ENCODE measurements around the gene GCC2. TPM values are rescaled to one million over a fixed set of nuclear protein-coding genes. Genes with fewer than 3 reads are reported as not detected.
A peak's percentile ranks its signal among the peaks of the same experiment; 100 is the strongest.

GCC2 gene
- total RNA-seq, 1 donor from 2014 or later: 64.9 TPM

DNA sequence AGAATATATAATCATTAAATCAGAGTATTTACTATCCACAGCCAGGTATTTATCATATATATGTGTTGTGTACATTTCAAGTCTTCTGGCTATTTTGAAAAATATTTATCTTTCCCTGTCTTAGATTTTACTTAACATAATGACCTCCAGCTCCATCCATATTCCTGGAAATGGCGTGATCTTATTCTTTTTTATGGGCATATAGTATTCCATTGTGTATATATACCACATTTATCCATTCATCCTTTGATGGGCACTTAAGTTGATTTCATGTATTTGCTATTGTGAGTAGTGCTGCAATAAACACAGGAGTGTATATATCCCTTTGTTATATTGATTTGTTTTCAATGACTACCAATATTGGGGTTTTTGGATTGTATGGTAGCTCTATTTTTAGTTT is 6.6 kb downstream of the GCC2 start:
- Mint-ChIP-seq H3K36me3 (ENCODE audit: low read depth, unreplicated experiment) (peaks cover 66% of the 10 kb centered on the region), H3K4me3 (ENCODE audit: unreplicated experiment) (peak overlapping the region; percentile 24)

GRCh38 chr2:108458082-108458481 is 9.1 kb downstream of the GCC2 start:
- TF ChIP-seq, protein P1, sequence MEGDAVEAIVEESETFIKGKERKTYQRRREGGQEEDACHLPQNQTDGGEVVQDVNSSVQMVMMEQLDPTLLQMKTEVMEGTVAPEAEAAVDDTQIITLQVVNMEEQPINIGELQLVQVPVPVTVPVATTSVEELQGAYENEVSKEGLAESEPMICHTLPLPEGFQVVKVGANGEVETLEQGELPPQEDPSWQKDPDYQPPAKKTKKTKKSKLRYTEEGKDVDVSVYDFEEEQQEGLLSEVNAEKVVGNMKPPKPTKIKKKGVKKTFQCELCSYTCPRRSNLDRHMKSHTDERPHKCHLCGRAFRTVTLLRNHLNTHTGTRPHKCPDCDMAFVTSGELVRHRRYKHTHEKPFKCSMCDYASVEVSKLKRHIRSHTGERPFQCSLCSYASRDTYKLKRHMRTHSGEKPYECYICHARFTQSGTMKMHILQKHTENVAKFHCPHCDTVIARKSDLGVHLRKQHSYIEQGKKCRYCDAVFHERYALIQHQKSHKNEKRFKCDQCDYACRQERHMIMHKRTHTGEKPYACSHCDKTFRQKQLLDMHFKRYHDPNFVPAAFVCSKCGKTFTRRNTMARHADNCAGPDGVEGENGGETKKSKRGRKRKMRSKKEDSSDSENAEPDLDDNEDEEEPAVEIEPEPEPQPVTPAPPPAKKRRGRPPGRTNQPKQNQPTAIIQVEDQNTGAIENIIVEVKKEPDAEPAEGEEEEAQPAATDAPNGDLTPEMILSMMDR (IDR thresholded peaks at IDR 0.05; ENCODE audit: unreplicated experiment): no peak
- peaks cover 15% of the 10 kb centered on the region for H3K4me1 Mint-ChIP-seq (ENCODE audit: unreplicated experiment)
- no peak for DNase-seq (ENCODE audit: low spot score)
- H3K4me3 Mint-ChIP-seq (ENCODE audit: unreplicated experiment): peak overlapping the region; percentile 85
- no peaks in the 10 kb centered on the region for H3K27me3 Mint-ChIP-seq (ENCODE audit: unreplicated experiment)
- no peaks in the 10 kb centered on the region for H3K9me3 Mint-ChIP-seq (ENCODE audit: unreplicated experiment)
- peaks cover 70% of the 10 kb centered on the region for H3K36me3 Mint-ChIP-seq (ENCODE audit: low read depth, unreplicated experiment)
- H3K27ac Mint-ChIP-seq (ENCODE audit: unreplicated experiment): peak overlapping the region; percentile 90

More for the DNA sequence above, 6.6 kb downstream of the GCC2 start:
- TF ChIP-seq, protein P1 (IDR thresholded peaks at IDR 0.05; ENCODE audit: unreplicated experiment): no peak
- H3K4me1 Mint-ChIP-seq (ENCODE audit: unreplicated experiment): peaks cover 17% of the 10 kb centered on the region
- no peaks in the 10 kb centered on the region for H3K9me3 Mint-ChIP-seq (ENCODE audit: unreplicated experiment)
- DNase-seq (ENCODE audit: low spot score): no peak
- no peak overlapping the region for H3K27ac Mint-ChIP-seq (ENCODE audit: unreplicated experiment)
- H3K27me3 Mint-ChIP-seq (ENCODE audit: unreplicated experiment): peaks cover 2% of the 10 kb centered on the region

DNA sequence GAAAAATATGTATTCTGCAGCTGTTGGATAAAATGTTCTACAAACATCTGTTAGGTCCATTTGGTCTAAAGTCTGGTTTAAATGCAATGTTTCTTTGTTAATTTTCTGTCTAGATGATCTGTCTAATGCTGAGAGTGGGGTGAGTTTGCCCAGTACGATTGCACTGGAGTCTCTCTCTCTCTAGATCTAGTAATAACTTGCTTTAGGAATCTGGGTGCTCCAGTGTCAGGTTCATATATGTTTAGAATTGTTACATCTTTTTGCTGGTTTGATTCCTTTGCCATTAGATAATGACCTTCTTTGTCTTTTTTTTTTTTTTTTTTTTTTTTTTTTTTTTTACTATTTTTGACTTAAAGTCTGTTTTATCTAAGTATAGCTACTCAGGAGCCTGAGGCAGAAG is 10.4 kb downstream of the GCC2 start:
- TF ChIP-seq, protein P1 (IDR thresholded peaks at IDR 0.05; ENCODE audit: unreplicated experiment): no peak
- no peak for DNase-seq (ENCODE audit: low spot score)
- Mint-ChIP-seq H3K9me3 (ENCODE audit: unreplicated experiment) (no peaks in the 10 kb centered on the region), H3K27ac (ENCODE audit: unreplicated experiment) (no peak overlapping the region), H3K27me3 (ENCODE audit: unreplicated experiment) (peaks cover 4% of the 10 kb centered on the region), H3K36me3 (ENCODE audit: low read depth, unreplicated experiment) (peaks cover 70% of the 10 kb centered on the region), H3K4me1 (ENCODE audit: unreplicated experiment) (peaks cover 14% of the 10 kb centered on the region), H3K4me3 (ENCODE audit: unreplicated experiment) (peak overlapping the region; percentile 48)

DNA sequence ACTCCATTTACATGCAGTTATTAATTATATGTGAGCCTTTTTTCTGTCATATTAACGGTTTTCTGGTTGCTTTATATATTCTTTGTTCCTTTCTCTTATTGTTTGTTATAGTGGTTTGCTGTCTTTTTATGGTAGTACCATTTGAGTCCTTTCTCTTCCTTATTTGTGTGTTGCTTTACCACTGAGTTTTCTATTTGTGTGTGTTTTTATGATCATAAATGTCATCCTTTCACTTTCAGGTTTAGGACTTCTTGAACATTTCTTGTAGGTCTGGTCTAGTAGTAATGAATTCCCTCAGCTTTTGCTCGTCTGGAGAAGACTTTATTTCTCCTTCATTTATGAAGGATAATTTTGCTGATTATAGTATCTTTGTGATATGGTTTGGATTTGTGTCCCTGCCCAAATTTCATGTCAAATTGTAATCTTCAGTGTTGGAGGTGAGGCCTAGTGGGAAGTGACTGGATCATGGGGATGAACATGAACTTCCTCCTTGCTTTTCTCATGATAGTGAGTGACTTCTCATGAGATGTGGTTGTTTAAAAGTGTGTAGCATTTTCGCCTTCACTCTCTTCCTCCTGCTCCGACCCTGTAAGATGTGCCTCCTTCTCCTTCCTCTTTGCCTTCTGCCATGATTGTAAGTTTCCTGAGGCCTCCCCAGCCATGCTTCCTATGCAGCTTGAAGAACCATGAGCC is 11.5 kb downstream of the GCC2 start:
- peaks cover 14% of the 10 kb centered on the region for H3K4me1 Mint-ChIP-seq (ENCODE audit: unreplicated experiment)

GRCh38 chr2:108477099-108477498 is 28.1 kb downstream of the GCC2 start:
- no peaks in the 10 kb centered on the region for H3K9me3 Mint-ChIP-seq (ENCODE audit: unreplicated experiment)
- TF ChIP-seq, protein P1 (IDR thresholded peaks at IDR 0.05; ENCODE audit: unreplicated experiment): no peak
- H3K4me3 Mint-ChIP-seq (ENCODE audit: unreplicated experiment): no peak overlapping the region
- H3K36me3 Mint-ChIP-seq (ENCODE audit: low read depth, unreplicated experiment): peaks cover 40% of the 10 kb centered on the region
- H3K27ac Mint-ChIP-seq (ENCODE audit: unreplicated experiment): no peak overlapping the region
- DNase-seq (ENCODE audit: low spot score): no peak
- peaks cover 3% of the 10 kb centered on the region for H3K27me3 Mint-ChIP-seq (ENCODE audit: unreplicated experiment)
- H3K4me1 Mint-ChIP-seq (ENCODE audit: unreplicated experiment): peaks cover 8% of the 10 kb centered on the region

More for the DNA sequence above, 11.5 kb downstream of the GCC2 start:
- Mint-ChIP-seq H3K27ac (ENCODE audit: unreplicated experiment) (no peak overlapping the region), H3K9me3 (ENCODE audit: unreplicated experiment) (no peaks in the 10 kb centered on the region), H3K36me3 (ENCODE audit: low read depth, unreplicated experiment) (peaks cover 71% of the 10 kb centered on the region), H3K4me3 (ENCODE audit: unreplicated experiment) (peak overlapping the region; percentile 22), H3K27me3 (ENCODE audit: unreplicated experiment) (peaks cover 4% of the 10 kb centered on the region)
- DNase-seq (ENCODE audit: low spot score): no peak
- TF ChIP-seq, protein P1 (IDR thresholded peaks at IDR 0.05; ENCODE audit: unreplicated experiment): no peak
